Vagina (tissue), 2 donors: ENCODE measurements around the gene TEC.

Source experiments
- POLR2A ChIP-seq, 2 donors: fragments of 450-650 bp; IDR thresholded peaks; one replicate each; pipeline ENCODE4 v1.6.1; 2017; ENCODE audit warnings: antibody characterized with exemption in 2 of 2, mild to moderate bottlenecking in 2 of 2, moderate library complexity in 2 of 2
- TF ChIP-seq, protein P1 (sequence below), 3 experiments: fragments of 450-650 bp in 2 of 3; fragments of 200-600 bp in 1 of 3; sonication (generic) in 1 of 3; IDR thresholded peaks; one replicate each; pipeline ENCODE4 v1.5.1; 2017 to 2019; ENCODE audit warnings: antibody characterized with exemption in 3 of 3, mild to moderate bottlenecking in 2 of 3, moderate library complexity in 2 of 3

DNA sequence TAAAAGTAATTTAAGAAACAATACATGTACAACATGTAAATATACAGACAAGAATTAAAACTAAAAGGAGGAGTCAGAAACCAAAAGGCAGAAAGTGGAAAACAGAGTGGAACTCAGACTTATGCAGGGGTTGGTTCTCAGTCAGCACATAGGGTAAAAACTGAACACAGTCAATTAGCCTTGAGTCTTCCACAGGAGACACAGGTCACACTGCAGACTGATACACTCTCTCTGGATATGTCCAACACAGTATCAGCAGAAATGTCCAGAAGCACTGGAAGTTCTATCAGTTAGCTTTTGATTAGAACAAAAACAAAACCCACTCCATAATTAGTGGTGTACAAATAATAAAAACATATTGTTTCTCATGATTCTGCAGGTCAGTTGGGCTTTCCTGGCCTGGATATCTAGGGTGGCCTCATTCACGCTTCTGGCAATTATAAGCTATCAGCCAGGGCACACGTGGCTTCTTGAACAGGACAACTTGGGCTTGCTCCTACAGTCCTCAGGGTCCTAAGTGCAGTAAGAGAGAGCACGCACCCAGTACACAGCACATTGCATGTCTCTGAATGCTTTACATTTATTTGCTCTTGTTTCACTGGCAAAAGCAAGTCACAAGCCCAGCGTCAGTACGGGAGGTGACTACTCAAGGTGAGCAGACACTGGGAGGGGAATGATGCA, 21.6 kb downstream of the TEC start:
- TF ChIP-seq POLR2A (IDR thresholded peaks at IDR 0.05): no peak
- TF ChIP-seq, protein P1, sequence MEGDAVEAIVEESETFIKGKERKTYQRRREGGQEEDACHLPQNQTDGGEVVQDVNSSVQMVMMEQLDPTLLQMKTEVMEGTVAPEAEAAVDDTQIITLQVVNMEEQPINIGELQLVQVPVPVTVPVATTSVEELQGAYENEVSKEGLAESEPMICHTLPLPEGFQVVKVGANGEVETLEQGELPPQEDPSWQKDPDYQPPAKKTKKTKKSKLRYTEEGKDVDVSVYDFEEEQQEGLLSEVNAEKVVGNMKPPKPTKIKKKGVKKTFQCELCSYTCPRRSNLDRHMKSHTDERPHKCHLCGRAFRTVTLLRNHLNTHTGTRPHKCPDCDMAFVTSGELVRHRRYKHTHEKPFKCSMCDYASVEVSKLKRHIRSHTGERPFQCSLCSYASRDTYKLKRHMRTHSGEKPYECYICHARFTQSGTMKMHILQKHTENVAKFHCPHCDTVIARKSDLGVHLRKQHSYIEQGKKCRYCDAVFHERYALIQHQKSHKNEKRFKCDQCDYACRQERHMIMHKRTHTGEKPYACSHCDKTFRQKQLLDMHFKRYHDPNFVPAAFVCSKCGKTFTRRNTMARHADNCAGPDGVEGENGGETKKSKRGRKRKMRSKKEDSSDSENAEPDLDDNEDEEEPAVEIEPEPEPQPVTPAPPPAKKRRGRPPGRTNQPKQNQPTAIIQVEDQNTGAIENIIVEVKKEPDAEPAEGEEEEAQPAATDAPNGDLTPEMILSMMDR (IDR thresholded peaks at IDR 0.05): no peak
